Spleen (tissue), 11 donors: ENCODE measurements around the gene C17orf78. TPM values are rescaled to one million over a fixed set of nuclear protein-coding genes. Genes with fewer than 3 reads are reported as not detected.
"Not testable (repeated sequence)": the region's sequence is repeated elsewhere in the genome, so short reads cannot be mapped to it uniquely, and the experiment has no call there.

Experiments
- DNase-seq: peaks from one replicate; pipeline ENCODE4 v3.0.0-alpha.2; 2020
- H3K27ac ChIP-seq, 8 donors: fragments of 200-600 bp; sonication (generic) in 7 of 8; 1 replicate in 4 of 8; 2 replicates in 4 of 8; pipeline versions ENCODE4 v1.5.0 to v1.8.0; 2016 to 2021; ENCODE audit warnings: inconsistent platforms in 4 of 8, mild to moderate bottlenecking in 4 of 8, moderate library complexity in 1 of 8
- H3K27me3 ChIP-seq, 7 donors: fragments of 200-600 bp; sonication (generic) in 6 of 7; replicated peaks in 1 of 7; 1 replicate in 4 of 7; 2 replicates in 3 of 7; pipeline versions ENCODE4 v1.5.0 to v1.8.0; 2016 to 2021; ENCODE audit warnings: inconsistent platforms in 3 of 7, mild to moderate bottlenecking in 1 of 7
- H3K36me3 ChIP-seq, 6 donors: fragments of 200-600 bp; sonication (generic) in 5 of 6; 1 replicate in 4 of 6; 2 replicates in 2 of 6; pipeline versions ENCODE4 v1.5.0 to v1.8.0; 2016 to 2021; ENCODE audit warnings: inconsistent platforms in 2 of 6
- H3K4me1 ChIP-seq, 6 donors: fragments of 200-600 bp; sonication (generic) in 5 of 6; 1 replicate in 3 of 6; 2 replicates in 3 of 6; pipeline versions ENCODE4 v1.5.0 to v1.8.0; 2016 to 2021; ENCODE audit warnings: inconsistent platforms in 3 of 6
- H3K4me3 ChIP-seq, 8 donors: fragments of 200-600 bp; sonication (generic) in 7 of 8; 1 replicate in 4 of 8; 2 replicates in 4 of 8; pipeline versions ENCODE4 v1.5.0 to v1.8.0; 2016 to 2021; ENCODE audit warnings: inconsistent platforms in 4 of 8, mild to moderate bottlenecking in 4 of 8, moderate library complexity in 2 of 8
- H3K9me3 ChIP-seq, 8 donors: fragments of 200-600 bp; sonication (generic) in 7 of 8; 1 replicate in 4 of 8; 2 replicates in 4 of 8; pipeline versions ENCODE4 v1.5.0 to v1.8.0; 2016 to 2021; ENCODE audit warnings: inconsistent platforms in 4 of 8
- CTCF ChIP-seq, 11 experiments: fragments of 200-600 bp in 7 of 11; fragments of 450-650 bp in 4 of 11; sonication (generic) in 4 of 11; IDR thresholded peaks in 8 of 11; conservative IDR thresholded peaks in 3 of 11; 1 replicate in 7 of 11; 2 replicates in 4 of 11; pipeline versions ENCODE4 v1.4.0 to v1.8.0; 2016 to 2021; ENCODE audit warnings: antibody characterized with exemption in 11 of 11, inconsistent platforms in 4 of 11, mild to moderate bottlenecking in 1 of 11
- POLR2A ChIP-seq, 3 donors: fragments of 450-650 bp; IDR thresholded peaks; one replicate each; pipeline ENCODE4 v1.5.1; 2017; ENCODE audit warnings: antibody characterized with exemption in 3 of 3, mild to moderate bottlenecking in 1 of 3
- POLR2AphosphoS5 ChIP-seq, 3 donors: sonication (generic); formaldehyde crosslinking; IDR thresholded peaks; one replicate each; pipeline ENCODE4 v1.5.1; 2017; ENCODE audit warnings: antibody characterized with exemption in 3 of 3
- WGBS, 5 donors: extraction: QIAGEN DNeasy Blood & Tissue Kit in 3 of 5; methylation state at CpG; one replicate each; pipeline versions ENCODE4 v1.1.5 to v1.1.7; 2013 to 2018; 5-methylcytosine and 5-hydroxymethylcytosine counted together
- intact Hi-C: fragments of 100-400 bp; cut with DNase I; formaldehyde crosslinking; loops from one replicate; pipeline ENCODE4 v1.15.0; 2023; ENCODE audit warnings: low total_unique reads
- polyA plus RNA-seq, 3 donors: library from polyadenylated mRNA; stranded (reverse); fragments of 200-250 nt; gene quantifications; one replicate each; pipeline ENCODE4 v1.2.1, GENCODE V29; 2013
- total RNA-seq, 7 donors: library from RNA; depleted of rRNA in 3 of 7; stranded (reverse); fragments of >200 nt in 3 of 7; fragmentation: NEBNext Ultra II Directional in 4 of 7; extraction: Animal tissue kit (Norgen Biotek cat#: 25700) in 4 of 7; gene quantifications; one replicate each; pipeline versions ENCODE4 v1.1.0 to v1.2.1, GENCODE V29; 2016 to 2021
- donor health status: healthy with polysubstance abuse.
- donor health status: DM: no; HTN: no; CAD: no; lungs with moderate emphysema.
- donor health status: DM: no; HTN: no; CAD: no.
- donor health status: Bipolar disorder and iron deficiency.
- donor health status: healthy.
- donor health status: DM: no; HTN: no; CAD: no.
- donor health status: DM: yes; HTN: yes; CAD: no.

C17orf78 gene
- total and polyA plus RNA-seq, 10 donors, result not detected

GRCh38 chr17:37438141-37438540, 62.4 kb downstream of the C17orf78 start:
- intact Hi-C loops, result no loop called here
- peaks cover 5 to 100% (median 58%) of the 10 kb centered on the region in 6 donors for H3K36me3 ChIP-seq
- 65 to 76% (median 74%) methylated on average over 4 of the region's 4 CpGs for WGBS, 5 donors
- no peak for DNase-seq
- H3K27me3 ChIP-seq, result no peaks in the 10 kb centered on the region
- H3K4me3 ChIP-seq, result no peak overlapping the region
- no peak overlapping the region for H3K27ac ChIP-seq
- H3K9me3 ChIP-seq, result no peaks in the 10 kb centered on the region
- TF ChIP-seq POLR2AphosphoS5 (IDR thresholded peaks at IDR 0.05), result no peak
- H3K4me1 ChIP-seq, result peaks cover 0 to 9% (median 1%) of the 10 kb centered on the region in 6 donors

DNA sequence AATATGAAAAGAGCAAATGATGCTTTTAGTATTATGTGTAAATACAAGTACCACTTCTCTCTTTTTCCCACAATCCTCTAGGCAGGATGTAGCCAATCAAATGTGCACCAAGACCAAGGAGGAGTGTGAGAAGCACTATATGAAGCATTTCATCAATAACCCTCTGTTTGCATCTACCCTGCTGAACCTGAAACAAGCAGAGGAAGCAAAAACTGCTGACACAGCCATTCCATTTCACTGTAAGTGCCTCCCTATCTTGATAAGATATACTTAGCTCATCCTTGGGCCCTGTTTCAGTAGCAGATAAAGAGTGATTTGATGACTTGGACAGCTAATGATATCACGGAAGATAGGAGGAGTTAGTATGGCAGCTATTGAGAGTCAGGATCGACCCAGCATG, 64.6 kb downstream of the C17orf78 start:
- H3K4me1 ChIP-seq, result peaks cover 0 to 9% (median 1%) of the 10 kb centered on the region in 6 donors
- 82 to 96% (median 85%) methylated on average over 2 of the region's 2 CpGs for WGBS, 5 donors
- H3K9me3 ChIP-seq, result no peaks in the 10 kb centered on the region
- H3K4me3 ChIP-seq, result no peak overlapping the region
- H3K27ac ChIP-seq, result no peak overlapping the region
- no peak for DNase-seq
- intact Hi-C loops, result no loop called here
- peaks cover 5 to 100% (median 63%) of the 10 kb centered on the region in 6 donors for H3K36me3 ChIP-seq
- H3K27me3 ChIP-seq, result no peaks in the 10 kb centered on the region
- TF ChIP-seq CTCF (IDR thresholded peaks at IDR 0.05 in 8 of 11, conservative IDR thresholded peaks at IDR 0.05 in 3 of 11) (no peak), POLR2AphosphoS5 (IDR thresholded peaks at IDR 0.05) (no peak), POLR2A (IDR thresholded peaks at IDR 0.05) (no peak)

GRCh38 chr17:37441369-37442014, 65.7 kb downstream of the C17orf78 start:
- DNase-seq, intact Hi-C loops, H3K27me3 ChIP-seq, H3K27ac ChIP-seq, H3K4me1 ChIP-seq, H3K4me3 ChIP-seq, H3K9me3 ChIP-seq: not testable (repeated sequence)
- 82 to 89% (median 83%) methylated on average over 12 of the region's 12 CpGs for WGBS, 5 donors
- peaks cover 5 to 100% (median 64%) of the 10 kb centered on the region in 6 donors for H3K36me3 ChIP-seq

Other genes with a start within 250 kb of the C17orf78 start
- gene ACACA, start 30.9 kb downstream of the C17orf78 start, total RNA-seq, result 10 to 100 TPM; 23.6 to 50.8 (median 32.2) TPM
- 1 to 10 TPM; 3.2 to 8.3 (median 4.8) TPM for gene ACACA, start 30.9 kb downstream of the C17orf78 start, polyA plus RNA-seq
- 10 to 100 TPM; 13.7 to 31.8 (median 24.0) TPM for gene TADA2A, start 30.9 kb downstream of the C17orf78 start, total RNA-seq
- 1 to 10 TPM; 7.8 to 9.4 (median 8.1) TPM for gene TADA2A, start 30.9 kb downstream of the C17orf78 start, polyA plus RNA-seq
- gene DUSP14, start 113.9 kb downstream of the C17orf78 start, total RNA-seq, result 10 to 100 TPM in 1 of 7 donors, 1 to 10 TPM in 6; 2.6 to 16.3 (median 4.4) TPM
- gene DUSP14, start 113.9 kb downstream of the C17orf78 start, polyA plus RNA-seq, result 1 to 10 TPM; 2.7 to 3.6 (median 3.4) TPM
- 10 to 100 TPM; 62.3 to 91.3 (median 77.9) TPM for gene SYNRG, start 233.4 kb downstream of the C17orf78 start, total RNA-seq
- 10 to 100 TPM; 10.9 to 17.7 (median 12.1) TPM for gene SYNRG, start 233.4 kb downstream of the C17orf78 start, polyA plus RNA-seq